GM18508 (cell line): ENCODE results near the gene ARHGAP10.

Experiments
- ATAC-seq: cut with Tn5 transposase; IDR thresholded peaks from one replicate; pipeline ENCODE4 v1.9.1; 2021; ENCODE audit warnings: moderate number of reproducible peaks; ENCODE audit not compliant: insufficient read depth, unreplicated experiment

The ARHGAP10 gene

GRCh38 chr4:148101790-148102189 is 369.9 kb downstream of the ARHGAP10 start:
- no peak for ATAC-seq

DNA sequence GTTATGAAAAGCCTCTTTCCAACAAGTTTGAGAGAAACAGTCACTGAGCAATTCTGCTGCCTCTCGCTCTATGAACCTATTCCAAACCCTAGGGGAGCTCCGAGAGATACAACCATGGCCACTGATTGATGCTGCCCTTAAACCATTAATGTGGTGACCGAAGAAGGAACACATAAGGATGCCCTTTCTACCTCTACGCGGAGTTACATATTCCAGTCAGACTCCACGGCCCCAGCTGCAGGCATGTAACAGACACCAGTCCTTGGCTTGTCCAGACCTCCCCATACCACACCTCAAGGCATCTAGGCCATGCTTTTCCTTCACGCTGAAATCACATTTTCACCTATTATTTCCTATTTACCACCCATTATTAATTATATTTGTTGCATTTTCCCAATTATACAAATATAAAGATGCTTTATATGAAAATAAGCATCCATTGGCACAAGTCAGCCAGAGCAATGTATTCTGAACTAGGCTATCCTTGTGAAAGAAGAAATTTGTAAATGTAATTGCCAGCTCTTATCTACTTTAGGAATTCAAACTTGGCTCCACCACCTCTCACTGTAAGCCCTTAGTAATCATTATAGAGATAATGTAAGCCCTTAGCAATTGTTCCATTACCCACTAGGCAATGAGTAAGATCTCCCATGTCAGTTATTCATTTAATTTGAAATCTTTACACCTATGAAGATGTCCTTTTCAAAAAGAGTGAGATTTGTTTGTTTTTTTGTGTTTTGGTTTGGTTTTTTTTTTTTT is 371.9 kb downstream of the ARHGAP10 start:
- no peak for ATAC-seq

GRCh38 chr4:148108766-148109165 is 376.9 kb downstream of the ARHGAP10 start:
- ATAC-seq: no peak

GRCh38 chr4:148109216-148109615 is 377.3 kb downstream of the ARHGAP10 start:
- ATAC-seq: no peak

DNA sequence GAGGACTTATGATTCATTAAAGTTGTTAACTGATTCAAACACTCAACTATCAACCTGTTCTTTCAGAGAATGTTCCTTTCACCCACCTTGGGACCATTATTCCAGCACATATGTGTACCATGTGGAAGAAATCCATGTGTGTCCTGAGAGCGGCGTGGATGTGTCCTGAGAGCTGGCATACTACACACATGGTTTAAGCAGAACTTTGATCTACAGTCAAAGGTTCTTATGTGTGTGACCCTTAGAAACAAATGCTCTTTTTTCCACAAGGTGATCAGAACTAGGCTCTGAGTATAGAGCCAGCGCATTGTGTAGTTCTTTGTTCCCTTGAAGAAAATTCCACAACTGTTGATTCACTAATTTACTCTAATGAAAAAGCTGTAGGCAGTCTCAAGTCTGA is 378.3 kb downstream of the ARHGAP10 start:
- no peak for ATAC-seq

- no peak for ATAC-seq
Measured at GRCh38 chr4:148112231-148112982, 380.5 kb downstream of the ARHGAP10 start.

- ATAC-seq: no peak
Measured at GRCh38 chr4:148114436-148114835, 382.5 kb downstream of the ARHGAP10 start.

GRCh38 chr4:148116264-148116663 is 384.4 kb downstream of the ARHGAP10 start:
- ATAC-seq: no peak

DNA sequence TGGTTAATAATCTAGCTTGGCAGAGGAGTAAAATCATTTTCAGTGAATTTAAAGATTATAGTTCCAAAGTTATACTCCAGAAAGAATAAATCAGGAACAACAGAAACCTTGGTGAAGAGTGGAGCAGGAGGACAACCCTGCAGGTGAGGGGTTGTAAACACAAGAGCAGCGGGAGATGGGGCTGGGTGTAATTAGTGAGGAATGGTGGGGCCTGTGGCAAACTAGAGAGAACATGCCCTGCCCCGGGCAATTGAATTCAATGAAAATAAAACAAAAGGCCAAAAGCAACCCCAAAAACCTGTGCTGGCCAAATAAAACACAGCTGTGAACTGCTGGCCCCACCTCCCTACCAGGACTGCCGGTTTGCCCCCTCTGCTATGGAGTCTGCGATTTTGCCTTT is 385.1 kb downstream of the ARHGAP10 start:
- no peak for ATAC-seq

- ATAC-seq: no peak
Measured at GRCh38 chr4:148118179-148118578, 386.3 kb downstream of the ARHGAP10 start.

GRCh38 chr4:148118633-148119032 is 386.7 kb downstream of the ARHGAP10 start:
- ATAC-seq: no peak

DNA sequence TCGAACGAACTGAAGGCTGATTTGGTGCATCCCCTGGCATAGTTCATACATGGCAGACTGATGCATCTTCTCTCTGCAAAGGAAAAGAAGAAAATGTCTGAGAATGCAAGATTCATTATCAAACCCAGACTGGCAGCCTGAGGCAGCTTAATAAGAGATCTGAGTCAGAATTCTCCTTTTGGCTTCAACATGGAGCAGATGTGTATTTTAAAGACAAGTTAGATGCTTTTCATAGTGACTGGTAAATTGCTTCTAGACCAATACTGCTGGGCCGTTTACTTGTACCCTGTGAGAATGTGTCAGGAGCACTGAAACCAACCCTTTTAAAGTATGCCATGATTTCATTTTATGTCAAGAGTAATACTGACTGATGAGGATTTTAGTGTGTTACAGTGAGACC is 388.3 kb downstream of the ARHGAP10 start:
- ATAC-seq: no peak
